Gastroesophageal sphincter (tissue), 3 donors: Measurements from ENCODE around the gene CCNYL1.

Source experiments
- POLR2A ChIP-seq, 2 donors: fragments of 450-650 bp; IDR thresholded peaks; one replicate each; pipeline ENCODE4 v1.6.1; 2017; ENCODE audit warnings: antibody characterized with exemption in 2 of 2, mild to moderate bottlenecking in 2 of 2, moderate library complexity in 1 of 2
- POLR2AphosphoS5 ChIP-seq: sonication (generic); formaldehyde crosslinking; IDR thresholded peaks from one replicate; pipeline ENCODE4 v1.6.1; 2017; ENCODE audit warnings: antibody characterized with exemption
- TF ChIP-seq, protein P1 (sequence below), 4 experiments: fragments of 200-600 bp in 2 of 4; fragments of 450-650 bp in 2 of 4; sonication (generic) in 1 of 4; IDR thresholded peaks; one replicate each; pipeline ENCODE4 v1.5.1; 2017 to 2019; ENCODE audit warnings: antibody characterized with exemption in 4 of 4, mild to moderate bottlenecking in 2 of 4, moderate library complexity in 2 of 4

DNA sequence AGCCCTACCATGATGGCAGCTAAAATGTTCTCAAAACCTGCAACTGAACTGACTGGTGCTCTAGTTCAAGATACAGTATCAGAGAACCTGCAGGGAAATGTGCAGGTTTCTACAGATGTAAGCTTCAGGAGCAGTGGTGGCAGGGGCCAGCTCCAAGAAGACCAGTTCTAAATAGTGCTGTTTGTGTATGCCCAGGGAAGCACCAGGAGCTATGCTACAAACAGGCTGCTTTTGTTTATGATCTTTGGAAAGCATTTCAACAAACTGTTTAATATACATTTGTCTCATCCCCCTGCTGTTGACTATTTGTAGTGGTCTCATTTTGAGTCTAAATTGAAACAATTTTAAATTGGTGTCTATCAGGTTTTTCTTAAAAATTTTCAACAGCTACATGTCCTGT is 37.6 kb downstream of the CCNYL1 start:
- TF ChIP-seq, protein P1, sequence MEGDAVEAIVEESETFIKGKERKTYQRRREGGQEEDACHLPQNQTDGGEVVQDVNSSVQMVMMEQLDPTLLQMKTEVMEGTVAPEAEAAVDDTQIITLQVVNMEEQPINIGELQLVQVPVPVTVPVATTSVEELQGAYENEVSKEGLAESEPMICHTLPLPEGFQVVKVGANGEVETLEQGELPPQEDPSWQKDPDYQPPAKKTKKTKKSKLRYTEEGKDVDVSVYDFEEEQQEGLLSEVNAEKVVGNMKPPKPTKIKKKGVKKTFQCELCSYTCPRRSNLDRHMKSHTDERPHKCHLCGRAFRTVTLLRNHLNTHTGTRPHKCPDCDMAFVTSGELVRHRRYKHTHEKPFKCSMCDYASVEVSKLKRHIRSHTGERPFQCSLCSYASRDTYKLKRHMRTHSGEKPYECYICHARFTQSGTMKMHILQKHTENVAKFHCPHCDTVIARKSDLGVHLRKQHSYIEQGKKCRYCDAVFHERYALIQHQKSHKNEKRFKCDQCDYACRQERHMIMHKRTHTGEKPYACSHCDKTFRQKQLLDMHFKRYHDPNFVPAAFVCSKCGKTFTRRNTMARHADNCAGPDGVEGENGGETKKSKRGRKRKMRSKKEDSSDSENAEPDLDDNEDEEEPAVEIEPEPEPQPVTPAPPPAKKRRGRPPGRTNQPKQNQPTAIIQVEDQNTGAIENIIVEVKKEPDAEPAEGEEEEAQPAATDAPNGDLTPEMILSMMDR (IDR thresholded peaks at IDR 0.05), result no peak
- TF ChIP-seq POLR2A (IDR thresholded peaks at IDR 0.05) (no peak), POLR2AphosphoS5 (no peak)
